Uterus (tissue), 4 donors: ENCODE data around the gene RNF26. TPM values are rescaled to one million over a fixed set of nuclear protein-coding genes. Genes with fewer than 3 reads are reported as not detected.
"Not testable (repeated sequence)": the region's sequence is repeated elsewhere in the genome, so short reads cannot be mapped to it uniquely, and the experiment has no call there.

Source experiments
- DNase-seq, 2 donors: peaks; one replicate each; pipeline ENCODE4 v3.0.0-alpha.2; 2019 to 2020
- H3K27ac ChIP-seq, 2 donors: fragments of 200-600 bp; sonication (generic); 1 replicate in 1 of 2; 2 replicates in 1 of 2; pipeline ENCODE4 v1.5.1; 2016 to 2018
- H3K27me3 ChIP-seq, 2 donors: fragments of 200-600 bp; sonication (generic); one replicate each; pipeline ENCODE4 v1.5.1; 2018 to 2019; ENCODE audit warnings: control low read depth in 1 of 2
- H3K36me3 ChIP-seq, 2 donors: fragments of 200-600 bp; sonication (generic); one replicate each; pipeline ENCODE4 v1.5.1; 2019; ENCODE audit warnings: control low read depth in 1 of 2
- H3K4me1 ChIP-seq, 2 donors: fragments of 200-600 bp; sonication (generic); one replicate each; pipeline ENCODE4 v1.5.1; 2018 to 2019; ENCODE audit warnings: control low read depth in 1 of 2
- H3K4me3 ChIP-seq, 2 donors: fragments of 200-600 bp; sonication (generic); 1 replicate in 1 of 2; 2 replicates in 1 of 2; pipeline ENCODE4 v1.5.1; 2018 to 2019; ENCODE audit warnings: mild to moderate bottlenecking in 1 of 2
- H3K9me3 ChIP-seq, 2 donors: fragments of 200-600 bp; sonication (generic); one replicate each; pipeline ENCODE4 v1.5.1; 2019; ENCODE audit warnings: control low read depth in 1 of 2
- POLR2A ChIP-seq, 2 donors: fragments of 450-650 bp; IDR thresholded peaks; one replicate each; pipeline ENCODE4 v1.6.1; 2016; ENCODE audit warnings: antibody characterized with exemption in 2 of 2, mild to moderate bottlenecking in 1 of 2, moderate library complexity in 1 of 2
- intact Hi-C: fragments of 100-400 bp; cut with DNase I; formaldehyde crosslinking; loops from one replicate; pipeline ENCODE4 v1.15.1; 2023; ENCODE audit warnings: low total_unique reads
- microRNA-seq: library from miRNA; unstranded; fragments of <30 nt; microRNA quantifications from one replicate; pipeline ENCODE4, GENCODE V29; 2016; ENCODE audit warnings: borderline microRNAs expressed, borderline replicate concordance
- small RNA-seq: library from RNA; depleted of rRNA; stranded (forward); fragments of <200 nt; gene quantifications from one replicate; pipeline ENCODE3, GENCODE V24; 2016
- total RNA-seq, 4 donors: library from RNA; depleted of rRNA in 3 of 4; stranded (reverse); fragments of >200 nt in 3 of 4; gene quantifications; one replicate each; pipeline versions ENCODE4 v1.1.0 to v1.2.4, GENCODE V29; 2014 to 2023
- TF ChIP-seq, protein P1 (sequence below), 4 experiments: fragments of 200-600 bp in 2 of 4; fragments of 450-650 bp in 2 of 4; sonication (generic) in 2 of 4; IDR thresholded peaks; one replicate each; pipeline ENCODE4 v1.5.1; 2016 to 2019; ENCODE audit warnings: antibody characterized with exemption in 4 of 4, mild to moderate bottlenecking in 2 of 4, moderate library complexity in 1 of 4
- donor health status: DM: yes; HTN: yes; CAD: no.

Gene RNF26
- total RNA-seq, 4 donors from 2014 or later: 3.3 to 23.1 (median 6.8) TPM

DNA sequence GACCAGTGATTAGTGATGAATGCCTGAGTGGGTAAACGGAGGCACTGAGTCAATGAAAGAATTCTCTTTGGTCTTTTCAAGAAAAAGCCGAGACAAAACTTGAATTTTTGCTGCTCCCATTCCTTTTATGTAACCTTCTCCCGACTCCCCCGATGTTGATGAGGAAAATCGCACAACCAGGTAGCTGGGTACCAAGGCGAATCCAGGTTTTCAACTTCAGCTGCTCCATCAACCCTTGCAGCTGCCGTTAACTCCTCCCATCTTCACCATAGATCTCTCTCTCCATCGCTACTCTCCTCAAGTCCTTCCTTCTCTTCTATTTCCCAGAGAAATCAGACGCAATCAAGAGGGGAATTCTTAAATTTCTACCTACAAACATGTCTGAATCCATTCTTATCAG, 47.8 kb downstream of the RNF26 start:
- Histone ChIP-seq H3K4me3 (peak overlapping the region; percentile 38 to 41), H3K9me3 (no peaks in the 10 kb centered on the region), H3K36me3 (no peaks in the 10 kb centered on the region), H3K27me3 (no peaks in the 10 kb centered on the region), H3K27ac (peak overlapping the region; percentile 12 to 75), H3K4me1 (no peaks in the 10 kb centered on the region)
- TF ChIP-seq POLR2A (IDR thresholded peaks at IDR 0.05): no peak
- TF ChIP-seq, protein P1, sequence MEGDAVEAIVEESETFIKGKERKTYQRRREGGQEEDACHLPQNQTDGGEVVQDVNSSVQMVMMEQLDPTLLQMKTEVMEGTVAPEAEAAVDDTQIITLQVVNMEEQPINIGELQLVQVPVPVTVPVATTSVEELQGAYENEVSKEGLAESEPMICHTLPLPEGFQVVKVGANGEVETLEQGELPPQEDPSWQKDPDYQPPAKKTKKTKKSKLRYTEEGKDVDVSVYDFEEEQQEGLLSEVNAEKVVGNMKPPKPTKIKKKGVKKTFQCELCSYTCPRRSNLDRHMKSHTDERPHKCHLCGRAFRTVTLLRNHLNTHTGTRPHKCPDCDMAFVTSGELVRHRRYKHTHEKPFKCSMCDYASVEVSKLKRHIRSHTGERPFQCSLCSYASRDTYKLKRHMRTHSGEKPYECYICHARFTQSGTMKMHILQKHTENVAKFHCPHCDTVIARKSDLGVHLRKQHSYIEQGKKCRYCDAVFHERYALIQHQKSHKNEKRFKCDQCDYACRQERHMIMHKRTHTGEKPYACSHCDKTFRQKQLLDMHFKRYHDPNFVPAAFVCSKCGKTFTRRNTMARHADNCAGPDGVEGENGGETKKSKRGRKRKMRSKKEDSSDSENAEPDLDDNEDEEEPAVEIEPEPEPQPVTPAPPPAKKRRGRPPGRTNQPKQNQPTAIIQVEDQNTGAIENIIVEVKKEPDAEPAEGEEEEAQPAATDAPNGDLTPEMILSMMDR (IDR thresholded peaks at IDR 0.05): no peak
- no peak for DNase-seq
- intact Hi-C loops: no loop called here

DNA sequence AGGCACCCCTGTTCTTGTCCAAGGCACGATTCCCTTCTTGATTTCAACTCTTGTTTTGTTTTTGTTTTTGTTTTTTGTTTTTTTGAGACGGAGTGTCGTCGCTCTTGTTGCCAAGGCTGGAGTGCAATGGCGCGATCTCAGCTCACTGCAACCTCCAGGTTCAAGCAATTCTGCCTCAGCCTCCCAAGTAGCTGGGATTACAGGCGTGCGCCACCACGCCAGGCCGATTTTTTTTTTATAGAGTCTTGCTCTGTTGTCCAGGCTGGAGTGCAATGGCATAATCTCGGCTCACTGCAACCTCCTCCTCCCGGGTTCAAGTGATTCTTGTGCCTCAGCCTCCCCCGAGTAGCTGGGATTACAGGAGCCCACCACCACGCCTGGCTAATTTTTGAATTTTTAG, 48.2 kb downstream of the RNF26 start:
- intact Hi-C loops, H3K9me3 ChIP-seq, DNase-seq, H3K36me3 ChIP-seq, H3K4me1 ChIP-seq, H3K4me3 ChIP-seq, H3K27me3 ChIP-seq: not testable (repeated sequence)
- peak overlapping the region in 1 of 2 donors; percentile 75 for H3K27ac ChIP-seq

DNA sequence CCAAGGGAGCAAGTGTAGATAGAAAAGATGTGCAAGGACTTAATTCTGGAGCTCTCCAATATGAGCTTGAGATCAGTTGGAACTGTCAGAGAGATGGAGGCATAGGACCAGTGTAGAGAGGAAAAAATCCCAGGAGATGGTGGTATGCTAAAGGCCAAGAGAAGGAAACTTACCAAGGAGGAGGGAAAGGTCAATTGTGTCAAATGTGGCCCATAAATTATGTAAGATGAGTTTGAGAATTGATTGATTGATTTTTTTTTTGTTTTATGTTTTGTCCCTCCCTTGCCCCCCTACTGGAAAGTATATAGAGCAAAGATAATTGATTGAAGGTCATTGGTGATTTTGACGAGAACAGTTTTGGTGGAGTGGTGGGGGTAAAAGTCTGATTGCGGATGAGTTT, 50.0 kb downstream of the RNF26 start:
- no peaks in the 10 kb centered on the region for H3K36me3 ChIP-seq
- intact Hi-C loops: no loop called here
- H3K9me3 ChIP-seq: no peaks in the 10 kb centered on the region
- DNase-seq: no peak
- H3K4me3 ChIP-seq: no peak overlapping the region
- H3K4me1 ChIP-seq: no peaks in the 10 kb centered on the region
- TF ChIP-seq, protein P1 (IDR thresholded peaks at IDR 0.05): no peak
- no peak for TF ChIP-seq POLR2A (IDR thresholded peaks at IDR 0.05)
- H3K27ac ChIP-seq: no peak overlapping the region
- H3K27me3 ChIP-seq: no peaks in the 10 kb centered on the region

Small RNAs within 50 kb of the gene (microRNA-seq; reads per million reads assigned to microRNA genes)
- not detected for gene MIR6756

Small RNAs within 50 kb of the gene (small RNA-seq; reads per million reads assigned to genes)
- gene RF01225 (not detected), gene RNU6-262P (not detected)

Other genes starting within 250 kb of the RNF26 start
- gene HMBS, start 249.6 kb upstream of the RNF26 start, total RNA-seq: 10 to 100 TPM in 3 of 4 donors, 1 to 10 TPM in 1; 9.5 to 19.9 (median 15.3) TPM
- 10 to 100 TPM in 2 of 4 donors, 1 to 10 TPM in 2; 2.8 to 30.6 (median 16.9) TPM for gene DPAGT1, start 232.7 kb upstream of the RNF26 start, total RNA-seq
- 10 to 100 TPM in 1 of 4 donors, 1 to 10 TPM in 3; 1.8 to 14.3 (median 2.7) TPM for gene C2CD2L, start 227.2 kb upstream of the RNF26 start, total RNA-seq
- gene HINFP, start 212.9 kb upstream of the RNF26 start, total RNA-seq: 10 to 100 TPM; 13.5 to 27.6 (median 15.4) TPM
- gene ABCG4, start 185.5 kb upstream of the RNF26 start, total RNA-seq: 1 to 10 TPM in 1 of 4 donors, under 1 TPM in 1, not detected in 2; 0.55 to 2.7 TPM
- 10 to 100 TPM in 3 of 4 donors, 1 to 10 TPM in 1; 5.1 to 23.5 (median 16.8) TPM for gene NLRX1, start 165.8 kb upstream of the RNF26 start, total RNA-seq
- under 1 TPM in 2 of 4 donors, not detected in 2; under 0.01 to 0.41 TPM for gene NHERF4, start 149.1 kb upstream of the RNF26 start, total RNA-seq
- gene CBL, start 128.2 kb upstream of the RNF26 start, total RNA-seq: 10 to 100 TPM in 3 of 4 donors, 1 to 10 TPM in 1; 10.0 to 39.9 (median 13.0) TPM
- gene MCAM, start 17.4 kb upstream of the RNF26 start, total RNA-seq: 100 to 1,000 TPM; 228 to 564 (median 354) TPM
- gene C1QTNF5, start 6.4 kb downstream of the RNF26 start, total RNA-seq: 10 to 100 TPM in 3 of 4 donors, 1 to 10 TPM in 1; 6.5 to 40.2 (median 35.7) TPM
- under 1 TPM in 2 of 4 donors, not detected in 2; 0.07 to 0.26 TPM for gene MFRP, start 12.2 kb downstream of the RNF26 start, total RNA-seq
- gene USP2, start 47.2 kb downstream of the RNF26 start, total RNA-seq: 10 to 100 TPM in 1 of 4 donors, 1 to 10 TPM in 1, under 1 TPM in 1, not detected in 1; 0.29 to 28.2 (median 2.1) TPM
- 10 to 100 TPM; 10.7 to 88.9 (median 41.3) TPM for gene THY1, start 88.6 kb downstream of the RNF26 start, total RNA-seq